Osteocyte (in vitro differentiated cells): ENCODE measurements around the gene PDRG1. TPM values are rescaled to one million over a fixed set of nuclear protein-coding genes. Genes with fewer than 3 reads are reported as not detected.

Experiments
- DNase-seq: peaks from one replicate; pipeline ENCODE4 v3.0.0; 2021; ENCODE audit warnings: mixed read lengths; ENCODE audit not compliant: unreplicated experiment; ENCODE audit errors: extremely low spot score
- H3K27ac Mint-ChIP-seq: one replicate; pipeline ENCODE4 v1.8.0; 2021; ENCODE audit warnings: mild to moderate bottlenecking, mixed read lengths; ENCODE audit not compliant: unreplicated experiment
- H3K27me3 Mint-ChIP-seq: one replicate; pipeline ENCODE4 v1.8.0; 2021; ENCODE audit warnings: mixed read lengths; ENCODE audit not compliant: unreplicated experiment
- H3K36me3 Mint-ChIP-seq: one replicate; pipeline ENCODE4 v1.8.0; 2021; ENCODE audit warnings: mixed read lengths; ENCODE audit not compliant: unreplicated experiment
- H3K4me1 Mint-ChIP-seq: one replicate; pipeline ENCODE4 v1.8.0; 2021; ENCODE audit warnings: mixed read lengths; ENCODE audit not compliant: unreplicated experiment
- H3K4me3 Mint-ChIP-seq: one replicate; pipeline ENCODE4 v1.8.0; 2021; ENCODE audit warnings: mild to moderate bottlenecking, moderate library complexity, mixed read lengths; ENCODE audit not compliant: unreplicated experiment
- H3K9me3 Mint-ChIP-seq: one replicate; pipeline ENCODE4 v1.8.0; 2021; ENCODE audit warnings: mixed read lengths; ENCODE audit not compliant: unreplicated experiment
- total RNA-seq: library from RNA; stranded (reverse); gene quantifications from 2 replicates; pipeline ENCODE4 v1.2.1, GENCODE V29; 2021
- TF ChIP-seq, protein P1 (sequence below): fragments of 200-600 bp; sonication (generic); IDR thresholded peaks from 2 replicates; pipeline ENCODE4 v1.5.0; 2021; ENCODE audit warnings: antibody characterized with exemption, mild to moderate bottlenecking, moderate library complexity

Gene PDRG1
- total RNA-seq, 1 donor from 2014 or later = 12.2 TPM

DNA sequence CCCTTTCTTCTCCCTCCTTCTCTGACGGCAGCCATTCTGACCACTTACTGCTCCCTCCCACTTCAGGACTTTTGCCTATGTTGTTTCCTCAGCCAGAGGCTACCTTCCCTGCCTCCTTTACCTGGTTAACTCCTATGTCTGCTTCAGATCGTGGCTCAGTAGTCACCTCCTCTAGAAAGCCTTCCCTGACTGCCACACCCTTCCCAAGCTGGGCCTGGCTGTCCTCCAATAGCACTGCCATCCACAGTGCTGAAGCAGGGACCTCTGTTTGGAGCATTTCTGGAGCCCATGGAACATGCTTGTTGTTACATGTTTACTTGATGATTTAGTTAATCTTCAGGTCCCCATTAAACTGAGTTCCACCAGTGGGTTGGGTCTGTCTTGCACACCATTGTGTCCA lies 29.9 kb upstream of the PDRG1 start:
- no peak overlapping the region for H3K27ac Mint-ChIP-seq
- peaks cover 32% of the 10 kb centered on the region for H3K27me3 Mint-ChIP-seq
- H3K4me1 Mint-ChIP-seq = no peaks in the 10 kb centered on the region
- no peaks in the 10 kb centered on the region for H3K36me3 Mint-ChIP-seq
- DNase-seq = no peak
- H3K9me3 Mint-ChIP-seq = no peaks in the 10 kb centered on the region
- H3K4me3 Mint-ChIP-seq = no peak overlapping the region
- TF ChIP-seq, protein P1, sequence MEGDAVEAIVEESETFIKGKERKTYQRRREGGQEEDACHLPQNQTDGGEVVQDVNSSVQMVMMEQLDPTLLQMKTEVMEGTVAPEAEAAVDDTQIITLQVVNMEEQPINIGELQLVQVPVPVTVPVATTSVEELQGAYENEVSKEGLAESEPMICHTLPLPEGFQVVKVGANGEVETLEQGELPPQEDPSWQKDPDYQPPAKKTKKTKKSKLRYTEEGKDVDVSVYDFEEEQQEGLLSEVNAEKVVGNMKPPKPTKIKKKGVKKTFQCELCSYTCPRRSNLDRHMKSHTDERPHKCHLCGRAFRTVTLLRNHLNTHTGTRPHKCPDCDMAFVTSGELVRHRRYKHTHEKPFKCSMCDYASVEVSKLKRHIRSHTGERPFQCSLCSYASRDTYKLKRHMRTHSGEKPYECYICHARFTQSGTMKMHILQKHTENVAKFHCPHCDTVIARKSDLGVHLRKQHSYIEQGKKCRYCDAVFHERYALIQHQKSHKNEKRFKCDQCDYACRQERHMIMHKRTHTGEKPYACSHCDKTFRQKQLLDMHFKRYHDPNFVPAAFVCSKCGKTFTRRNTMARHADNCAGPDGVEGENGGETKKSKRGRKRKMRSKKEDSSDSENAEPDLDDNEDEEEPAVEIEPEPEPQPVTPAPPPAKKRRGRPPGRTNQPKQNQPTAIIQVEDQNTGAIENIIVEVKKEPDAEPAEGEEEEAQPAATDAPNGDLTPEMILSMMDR = no peak

- TF ChIP-seq, protein P1 = no peak
- Mint-ChIP-seq H3K9me3 (no peaks in the 10 kb centered on the region), H3K27me3 (peaks cover 37% of the 10 kb centered on the region), H3K4me3 (no peak overlapping the region), H3K27ac (no peak overlapping the region), H3K4me1 (peaks cover 3% of the 10 kb centered on the region), H3K36me3 (no peaks in the 10 kb centered on the region)
- no peak for DNase-seq
Measured at GRCh38 chr20:31979713-31980426, 28.0 kb upstream of the PDRG1 start.

- Mint-ChIP-seq H3K36me3 (no peaks in the 10 kb centered on the region), H3K4me1 (peaks cover 16% of the 10 kb centered on the region), H3K27me3 (peaks cover 18% of the 10 kb centered on the region), H3K27ac (no peak overlapping the region), H3K9me3 (no peaks in the 10 kb centered on the region), H3K4me3 (no peak overlapping the region)
- TF ChIP-seq, protein P1 = no peak
- DNase-seq = no peak
Measured at GRCh38 chr20:31977080-31977479, 25.2 kb upstream of the PDRG1 start.

DNA sequence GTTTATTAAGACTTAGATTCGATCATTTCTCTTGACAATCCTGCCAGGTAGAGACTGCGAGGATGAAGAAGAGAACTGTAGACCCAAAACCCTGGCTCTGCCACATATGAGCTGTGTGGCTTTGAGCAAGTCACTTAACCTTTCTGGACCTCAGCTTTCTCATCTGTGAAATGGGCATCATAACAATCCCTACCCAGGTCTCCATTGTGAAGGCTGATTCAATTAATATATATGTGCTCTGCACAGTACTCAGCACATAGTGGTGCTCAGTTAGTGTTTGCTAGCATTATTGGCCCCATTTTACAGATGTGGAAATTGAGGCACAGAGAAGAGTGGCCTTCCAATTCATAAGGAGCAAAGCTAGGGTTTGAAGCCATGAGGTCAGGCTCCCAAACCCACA lies 24.0 kb upstream of the PDRG1 start:
- Mint-ChIP-seq H3K36me3 (no peaks in the 10 kb centered on the region), H3K27ac (no peak overlapping the region), H3K4me1 (peaks cover 16% of the 10 kb centered on the region), H3K9me3 (no peaks in the 10 kb centered on the region), H3K27me3 (peaks cover 14% of the 10 kb centered on the region), H3K4me3 (no peak overlapping the region)
- TF ChIP-seq, protein P1 = no peak
- no peak for DNase-seq

GRCh38 chr20:31974951-31975487 lies 23.2 kb upstream of the PDRG1 start:
- H3K4me1 Mint-ChIP-seq = peaks cover 16% of the 10 kb centered on the region
- peaks cover 21% of the 10 kb centered on the region for H3K27me3 Mint-ChIP-seq
- H3K4me3 Mint-ChIP-seq = no peak overlapping the region
- no peaks in the 10 kb centered on the region for H3K36me3 Mint-ChIP-seq
- no peaks in the 10 kb centered on the region for H3K9me3 Mint-ChIP-seq
- no peak overlapping the region for H3K27ac Mint-ChIP-seq
- no peak for DNase-seq
- TF ChIP-seq, protein P1 = no peak
